Fibroblast of mammary gland (primary cell): ENCODE results near the gene POFUT1.

Experiments
- DNase-seq: peaks from one replicate; pipeline ENCODE4 v3.0.0-alpha.2; 2010; ENCODE audit warnings: low read depth
- H3K4me3 ChIP-seq: 2 replicates; pipeline ENCODE4 v1.5.1; 2011; ENCODE audit warnings: low read depth, mild to moderate bottlenecking, low read length, moderate library complexity; ENCODE audit not compliant: control insufficient read depth
- TF ChIP-seq, protein P1 (sequence below): conservative IDR thresholded peaks from 2 replicates; pipeline ENCODE4 v1.5.1; 2011; ENCODE audit warnings: low read depth, low read length, inconsistent platforms; ENCODE audit not compliant: control insufficient read depth, insufficient read depth

Gene POFUT1

DNA sequence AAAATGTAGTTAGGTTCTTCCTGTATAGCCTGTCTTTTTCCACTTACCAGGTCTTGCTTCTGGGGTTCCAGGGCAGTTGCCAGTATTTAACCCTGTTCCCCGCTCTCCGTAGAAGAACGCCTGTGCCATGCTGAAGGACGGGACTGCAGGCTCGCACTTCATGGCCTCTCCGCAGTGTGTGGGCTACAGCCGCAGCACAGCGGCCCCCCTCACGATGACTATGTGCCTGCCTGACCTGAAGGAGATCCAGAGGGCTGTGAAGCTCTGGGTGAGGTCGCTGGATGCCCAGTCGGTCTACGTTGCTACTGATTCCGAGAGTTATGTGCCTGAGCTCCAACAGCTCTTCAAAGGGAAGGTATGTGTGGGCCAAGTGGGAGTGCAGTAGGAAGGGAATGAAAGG is 23.0 kb downstream of the POFUT1 start:
- TF ChIP-seq, protein P1, sequence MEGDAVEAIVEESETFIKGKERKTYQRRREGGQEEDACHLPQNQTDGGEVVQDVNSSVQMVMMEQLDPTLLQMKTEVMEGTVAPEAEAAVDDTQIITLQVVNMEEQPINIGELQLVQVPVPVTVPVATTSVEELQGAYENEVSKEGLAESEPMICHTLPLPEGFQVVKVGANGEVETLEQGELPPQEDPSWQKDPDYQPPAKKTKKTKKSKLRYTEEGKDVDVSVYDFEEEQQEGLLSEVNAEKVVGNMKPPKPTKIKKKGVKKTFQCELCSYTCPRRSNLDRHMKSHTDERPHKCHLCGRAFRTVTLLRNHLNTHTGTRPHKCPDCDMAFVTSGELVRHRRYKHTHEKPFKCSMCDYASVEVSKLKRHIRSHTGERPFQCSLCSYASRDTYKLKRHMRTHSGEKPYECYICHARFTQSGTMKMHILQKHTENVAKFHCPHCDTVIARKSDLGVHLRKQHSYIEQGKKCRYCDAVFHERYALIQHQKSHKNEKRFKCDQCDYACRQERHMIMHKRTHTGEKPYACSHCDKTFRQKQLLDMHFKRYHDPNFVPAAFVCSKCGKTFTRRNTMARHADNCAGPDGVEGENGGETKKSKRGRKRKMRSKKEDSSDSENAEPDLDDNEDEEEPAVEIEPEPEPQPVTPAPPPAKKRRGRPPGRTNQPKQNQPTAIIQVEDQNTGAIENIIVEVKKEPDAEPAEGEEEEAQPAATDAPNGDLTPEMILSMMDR = no peak
- H3K4me3 ChIP-seq = no peak overlapping the region
- DNase-seq = no peak

DNA sequence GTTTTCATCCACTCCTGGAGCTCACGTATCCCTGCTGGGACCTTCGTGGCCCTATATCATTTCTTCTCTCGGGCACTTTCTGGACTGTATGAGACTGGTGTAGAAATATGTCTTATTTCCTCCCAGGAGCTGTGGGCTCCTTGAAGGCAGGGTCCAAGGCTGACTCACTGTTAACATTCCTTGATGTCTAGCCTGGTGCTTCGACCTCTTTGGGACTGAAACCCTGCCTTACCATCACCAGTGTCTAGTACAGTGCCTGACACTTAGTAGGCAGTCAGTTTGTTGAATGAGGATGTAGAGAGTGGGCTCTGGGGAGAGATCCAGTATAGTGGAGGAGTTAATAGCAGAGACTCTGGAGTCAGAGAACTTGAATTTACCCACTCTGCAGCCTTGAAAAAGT is 23.6 kb downstream of the POFUT1 start:
- H3K4me3 ChIP-seq = no peak overlapping the region
- no peak for DNase-seq
- TF ChIP-seq, protein P1 = no peak

DNA sequence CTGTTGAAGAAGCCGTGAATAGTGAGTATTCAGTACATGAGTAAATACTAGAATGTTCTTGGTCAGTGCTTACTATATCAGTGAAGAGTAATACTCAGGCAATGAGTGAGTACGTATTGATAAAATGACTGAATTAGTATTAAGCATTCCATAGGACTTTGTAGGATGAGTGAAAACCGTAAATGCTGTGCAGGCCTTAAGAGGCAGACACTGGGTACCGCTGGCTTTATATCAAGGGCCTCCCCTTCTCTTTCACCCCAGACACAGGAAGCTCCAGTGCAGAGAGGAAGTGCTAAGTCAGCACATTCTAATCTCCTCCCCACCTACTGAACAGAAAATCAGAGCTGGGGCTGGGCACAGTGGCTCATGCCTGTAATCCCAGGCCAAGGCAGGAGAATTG is 24.2 kb downstream of the POFUT1 start:
- no peak for DNase-seq
- TF ChIP-seq, protein P1 = no peak
- no peak overlapping the region for H3K4me3 ChIP-seq

DNA sequence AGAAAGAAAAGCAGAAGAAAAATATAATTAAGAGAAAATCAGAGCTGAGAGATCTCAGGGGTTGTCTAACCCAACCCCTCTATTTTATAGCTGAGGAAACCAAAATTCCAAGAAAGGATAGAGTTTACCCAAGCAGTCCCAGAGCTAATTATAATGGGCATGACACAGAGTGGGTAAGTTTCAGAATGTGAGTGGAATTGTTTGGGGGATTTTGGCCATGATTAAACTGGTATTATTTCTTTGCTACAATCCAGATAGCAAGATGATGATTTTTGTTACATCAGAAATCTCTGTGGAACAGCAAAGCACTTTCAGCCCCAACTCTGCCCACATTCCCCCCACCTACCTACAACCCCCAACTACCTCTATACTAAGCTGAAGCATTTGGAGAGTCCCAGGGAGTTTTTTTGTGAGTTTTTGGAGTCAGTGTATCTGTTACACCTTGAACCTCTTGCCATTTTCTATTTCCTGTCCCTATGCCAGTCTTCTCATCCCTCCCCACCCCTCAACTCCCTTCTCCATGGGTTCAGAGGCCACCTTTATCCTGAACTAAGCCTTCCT is 24.7 kb downstream of the POFUT1 start:
- no peak for DNase-seq
- TF ChIP-seq, protein P1 = no peak
- H3K4me3 ChIP-seq = no peak overlapping the region

DNA sequence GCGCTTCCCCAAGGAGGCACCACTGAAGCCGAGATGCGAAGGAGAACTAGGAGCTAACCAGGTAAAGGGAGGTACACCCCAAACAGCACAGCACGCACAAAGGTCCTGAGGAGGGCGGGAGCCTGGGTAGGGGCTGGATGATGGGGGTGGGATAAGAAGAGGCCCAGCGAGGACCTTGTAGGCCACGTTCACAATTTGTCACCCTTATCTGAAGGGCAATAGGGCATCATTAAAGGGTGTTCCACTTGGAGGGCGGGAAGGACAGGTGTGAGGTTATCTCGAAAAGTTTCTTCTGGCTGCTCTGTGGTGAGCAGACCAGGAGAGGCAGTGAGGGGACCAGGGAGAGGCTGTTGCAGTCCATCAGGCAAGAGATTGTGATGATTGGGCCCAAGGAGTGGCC is 25.6 kb downstream of the POFUT1 start:
- DNase-seq = no peak
- H3K4me3 ChIP-seq = no peak overlapping the region
- TF ChIP-seq, protein P1 = no peak

DNA sequence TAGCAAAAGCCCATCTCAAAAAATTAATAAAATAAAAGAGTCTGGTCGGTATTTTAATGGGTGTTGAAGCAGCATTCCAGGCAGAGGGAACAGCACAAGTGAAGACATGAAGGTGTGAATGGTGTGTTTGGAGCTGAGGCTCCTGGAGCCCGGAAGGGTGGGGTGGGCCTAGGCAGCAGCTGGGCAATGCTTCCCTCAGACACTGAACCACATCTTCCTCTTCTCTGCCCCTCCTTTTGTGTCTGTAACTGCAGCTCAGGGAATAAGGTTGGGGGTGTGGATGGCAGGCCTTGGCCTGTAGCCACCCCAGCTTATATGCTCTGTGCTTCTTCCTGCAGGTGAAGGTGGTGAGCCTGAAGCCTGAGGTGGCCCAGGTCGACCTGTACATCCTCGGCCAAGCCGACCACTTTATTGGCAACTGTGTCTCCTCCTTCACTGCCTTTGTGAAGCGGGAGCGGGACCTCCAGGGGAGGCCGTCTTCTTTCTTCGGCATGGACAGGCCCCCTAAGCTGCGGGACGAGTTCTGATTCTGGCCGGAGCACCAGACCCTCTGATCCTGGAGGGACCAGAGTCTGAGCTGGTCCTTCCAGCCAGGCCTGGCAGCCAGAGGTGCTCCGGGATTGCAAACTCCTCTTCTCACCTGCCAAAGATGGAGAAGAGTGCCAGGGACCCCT is 26.6 kb downstream of the POFUT1 start:
- TF ChIP-seq, protein P1 = no peak
- H3K4me3 ChIP-seq = no peak overlapping the region
- DNase-seq = no peak
